Measurements from ENCODE around the gene ANKRD33.
"Not testable (repeated sequence)": the region's sequence is repeated elsewhere in the genome, so short reads cannot be mapped to it uniquely, and the experiment has no call there.

The ANKRD33 gene

DNA sequence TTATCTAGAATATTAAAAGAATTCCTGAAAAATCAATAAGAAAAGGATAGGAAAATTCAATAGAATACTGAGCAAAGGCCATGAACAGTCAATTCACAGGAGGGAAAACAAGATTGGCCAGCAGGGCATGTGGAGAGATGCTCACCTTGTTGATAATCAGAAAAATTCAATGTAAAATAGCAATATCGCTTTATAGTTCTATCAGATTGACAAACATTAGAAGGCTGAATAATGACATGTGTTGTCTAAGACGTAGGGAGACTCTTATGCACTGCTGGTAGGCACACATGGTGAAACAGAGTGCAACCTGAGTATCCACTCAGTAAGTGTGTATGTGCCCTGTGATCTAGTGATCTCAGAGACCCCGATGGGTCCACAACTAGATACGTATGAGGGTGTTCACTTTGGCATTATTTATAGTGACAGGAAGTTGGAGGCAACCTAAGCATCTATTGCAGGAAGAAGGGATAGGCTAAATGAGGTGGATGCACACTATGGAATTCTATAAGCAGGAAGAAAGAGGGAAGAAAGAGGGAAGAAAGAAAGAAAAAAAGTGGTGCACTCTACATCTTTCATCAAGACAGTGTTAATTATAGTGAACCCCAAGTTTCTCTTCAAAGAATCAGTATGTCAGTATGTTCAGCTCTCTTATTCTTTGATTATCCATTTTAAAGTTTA, 3.8 kb upstream of the ANKRD33 start:
- no peak for DNase-seq

DNA sequence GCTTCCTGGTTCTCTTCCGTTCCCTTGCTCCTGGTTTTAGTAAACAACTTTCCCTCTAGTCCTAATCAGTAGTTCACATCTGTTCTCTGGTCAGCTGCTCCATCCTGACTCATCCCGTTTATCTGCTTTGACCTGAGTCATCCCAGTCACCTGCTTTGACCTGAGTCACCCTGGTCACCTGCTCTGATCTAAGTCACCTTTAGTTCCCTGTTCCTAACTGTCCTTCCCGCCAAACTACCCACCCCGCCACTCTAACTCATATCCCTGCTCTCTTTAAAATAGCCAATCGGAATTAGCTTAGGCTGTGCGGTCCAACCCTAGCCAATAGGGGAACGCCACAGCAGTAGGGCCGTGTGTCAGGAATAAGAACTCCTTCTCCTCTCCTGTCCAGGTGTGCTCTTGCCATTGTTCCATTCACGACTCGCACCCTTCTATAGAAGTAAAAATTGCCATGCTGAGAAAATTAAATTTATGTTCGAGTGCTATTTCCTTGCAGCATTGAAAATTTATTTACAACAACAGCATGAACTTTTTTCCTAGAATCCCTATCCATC, 3.1 kb upstream of the ANKRD33 start:
- no peak for DNase-seq

DNA sequence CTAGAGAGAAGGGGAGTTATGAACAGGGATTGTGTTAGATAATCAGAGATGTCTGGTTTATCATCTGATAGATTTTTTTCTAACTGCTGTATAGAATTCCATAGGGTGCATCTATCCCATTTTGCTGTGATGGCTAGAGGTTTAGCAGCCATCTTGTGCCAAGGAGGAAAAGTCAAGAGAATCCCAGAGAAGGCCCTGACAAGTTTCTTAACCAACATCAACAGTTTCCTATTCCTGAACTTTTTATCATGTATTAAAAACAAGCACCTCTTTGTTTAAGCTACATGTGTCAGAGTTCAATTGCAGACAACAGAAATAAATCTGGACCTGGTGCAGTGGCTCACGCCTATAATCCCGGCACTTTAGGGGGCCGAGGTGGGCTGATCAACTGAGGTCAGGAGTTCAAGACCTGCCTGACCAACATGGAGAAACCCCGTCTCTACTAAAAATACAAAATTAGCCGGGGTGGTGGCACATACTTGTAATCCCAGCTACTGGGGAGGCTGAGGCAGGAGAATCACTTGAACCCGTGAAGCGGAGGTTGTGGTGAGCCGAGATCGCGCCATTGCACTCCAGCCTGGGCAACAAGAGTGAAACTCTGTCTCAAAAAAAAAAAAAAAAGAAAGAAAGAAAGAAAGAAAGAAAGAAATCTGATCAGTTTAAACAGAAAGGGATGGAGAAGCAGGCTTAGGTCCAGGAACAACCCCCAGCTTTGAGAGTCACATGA, 2.4 kb upstream of the ANKRD33 start:
- DNase-seq = not testable (repeated sequence)

DNA sequence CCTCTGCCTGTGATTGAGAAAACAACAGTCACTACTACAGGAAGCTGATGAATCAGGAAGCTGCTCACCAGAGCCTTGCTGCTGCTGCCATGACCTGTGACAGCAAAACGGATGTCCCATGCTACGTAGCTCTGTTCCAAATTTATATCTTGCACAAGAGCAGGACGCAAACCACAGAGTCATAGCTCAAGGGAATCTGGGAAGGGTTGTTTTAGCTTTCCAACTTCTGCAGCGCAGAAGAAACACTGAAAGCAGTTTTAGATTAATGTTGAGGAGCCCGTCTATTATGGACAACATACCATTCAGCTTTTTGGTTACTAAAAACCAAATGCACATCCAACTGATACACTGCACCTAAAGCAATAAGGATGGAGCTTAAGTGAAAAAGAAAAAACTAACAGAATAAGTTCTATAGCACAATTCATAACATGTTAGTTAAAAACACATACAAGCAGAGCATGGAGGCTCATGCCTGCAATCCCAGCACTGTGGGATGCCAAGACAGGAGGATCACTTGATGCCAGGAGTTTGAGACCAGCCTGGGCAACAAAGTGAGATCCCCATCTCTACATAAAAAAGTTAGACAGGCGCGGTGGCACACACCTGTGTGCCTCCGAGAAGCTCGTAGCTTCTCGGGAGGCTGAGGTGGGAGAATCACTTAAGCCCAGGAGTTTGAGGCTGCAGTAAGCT, 1.7 kb upstream of the ANKRD33 start:
- peak; percentile 92 for DNase-seq

DNA sequence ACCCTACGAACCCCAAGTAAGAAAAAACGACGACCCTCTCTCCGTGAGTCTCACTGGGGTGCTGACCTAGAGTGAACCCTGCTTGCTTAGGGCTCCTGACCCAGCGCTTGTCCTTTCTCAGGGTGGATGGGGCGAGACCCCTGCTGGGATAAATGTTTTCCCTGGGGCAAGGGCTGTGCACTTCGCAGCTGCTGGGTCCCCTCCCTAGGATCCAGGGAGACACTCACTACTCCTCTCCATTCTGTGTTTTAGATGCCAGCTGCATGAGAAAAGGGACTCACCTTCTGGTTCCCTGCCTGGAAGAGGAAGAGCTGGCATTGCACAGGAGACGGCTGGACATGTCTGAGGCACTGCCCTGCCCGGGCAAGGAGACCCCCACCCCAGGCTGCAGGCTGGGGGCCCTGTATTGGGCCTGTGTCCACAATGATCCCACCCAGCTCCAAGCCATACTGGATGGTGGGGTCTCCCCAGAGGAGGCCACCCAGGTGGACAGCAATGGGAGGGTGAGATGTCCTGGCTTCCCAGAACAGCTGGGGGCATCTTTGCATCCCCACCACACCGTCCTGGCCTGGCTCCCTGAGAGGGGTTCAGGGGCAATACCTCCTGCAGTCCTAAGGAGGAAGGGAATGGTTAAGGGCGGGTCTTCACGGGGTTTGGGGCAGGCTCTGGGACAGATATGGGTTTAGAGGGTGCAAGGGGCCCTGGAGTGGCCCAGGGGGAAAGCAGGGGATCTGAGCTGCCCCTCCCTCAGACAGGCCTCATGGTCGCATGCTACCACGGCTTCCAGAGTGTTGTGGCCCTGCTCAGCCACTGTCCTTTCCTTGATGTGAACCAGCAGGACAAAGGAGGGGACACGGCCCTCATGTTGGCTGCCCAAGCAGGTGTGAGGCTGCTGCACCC, 663 bp downstream of the ANKRD33 start:
- no peak for DNase-seq

DNA sequence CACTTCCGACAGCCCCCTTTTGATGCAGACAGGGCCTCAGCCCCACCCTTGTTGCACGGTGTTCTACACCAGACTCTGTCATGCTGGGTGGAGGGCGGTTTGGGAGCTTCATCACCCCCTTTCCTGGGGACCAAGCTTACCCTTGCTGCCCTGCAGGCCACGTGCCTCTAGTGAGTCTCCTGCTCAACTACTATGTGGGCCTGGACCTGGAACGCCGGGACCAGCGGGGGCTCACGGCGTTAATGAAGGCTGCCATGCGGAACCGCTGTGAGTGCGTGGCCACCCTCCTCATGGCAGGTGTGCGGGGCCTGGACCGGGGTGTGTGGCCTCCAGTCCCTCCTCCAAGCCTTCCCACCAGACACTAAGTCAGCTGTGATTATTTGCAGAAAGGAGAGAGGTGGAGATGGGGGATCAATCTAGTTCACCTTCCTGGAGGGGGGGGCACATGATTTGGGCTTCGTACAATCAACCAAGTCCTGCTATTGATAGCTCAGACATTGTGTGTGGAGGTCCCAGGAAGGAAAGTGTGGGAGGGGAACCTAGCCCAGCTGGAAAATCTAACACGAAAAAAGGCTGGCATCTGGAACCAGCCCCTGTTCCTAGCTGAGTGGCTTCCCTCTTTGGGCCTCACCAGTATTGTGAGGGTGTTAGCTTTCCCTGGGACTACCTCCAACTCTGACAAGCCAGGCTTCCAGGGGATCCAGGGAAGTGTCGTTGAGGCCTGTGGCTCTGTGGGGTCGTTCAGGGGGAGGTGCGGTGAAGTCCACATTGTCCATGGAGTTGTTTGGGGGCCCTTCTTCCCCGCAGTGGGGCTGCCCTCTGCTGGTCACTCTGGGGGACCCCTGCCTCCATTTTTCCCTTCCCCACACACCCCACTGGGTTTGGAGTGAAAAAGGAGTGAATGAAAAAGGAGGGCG, 1.6 kb downstream of the ANKRD33 start:
- no peak for DNase-seq

DNA sequence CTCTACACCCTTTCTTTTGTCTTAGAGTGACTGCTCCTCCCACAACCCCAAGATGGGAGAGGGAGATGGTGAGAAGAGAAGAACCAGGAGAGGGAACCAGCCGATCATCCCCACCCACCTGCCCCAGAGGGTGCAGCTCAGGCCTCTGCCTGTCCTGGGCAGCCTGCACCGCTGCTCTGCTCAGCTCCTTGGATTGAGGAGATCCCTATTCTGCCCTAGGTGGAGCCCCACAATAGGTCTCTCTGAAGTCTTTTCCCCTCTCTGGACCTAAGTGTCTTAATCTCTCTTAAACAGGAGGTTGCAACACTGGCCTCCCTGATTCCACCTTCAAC, 2.2 kb downstream of the ANKRD33 start:
- DNase-seq = no peak

DNA sequence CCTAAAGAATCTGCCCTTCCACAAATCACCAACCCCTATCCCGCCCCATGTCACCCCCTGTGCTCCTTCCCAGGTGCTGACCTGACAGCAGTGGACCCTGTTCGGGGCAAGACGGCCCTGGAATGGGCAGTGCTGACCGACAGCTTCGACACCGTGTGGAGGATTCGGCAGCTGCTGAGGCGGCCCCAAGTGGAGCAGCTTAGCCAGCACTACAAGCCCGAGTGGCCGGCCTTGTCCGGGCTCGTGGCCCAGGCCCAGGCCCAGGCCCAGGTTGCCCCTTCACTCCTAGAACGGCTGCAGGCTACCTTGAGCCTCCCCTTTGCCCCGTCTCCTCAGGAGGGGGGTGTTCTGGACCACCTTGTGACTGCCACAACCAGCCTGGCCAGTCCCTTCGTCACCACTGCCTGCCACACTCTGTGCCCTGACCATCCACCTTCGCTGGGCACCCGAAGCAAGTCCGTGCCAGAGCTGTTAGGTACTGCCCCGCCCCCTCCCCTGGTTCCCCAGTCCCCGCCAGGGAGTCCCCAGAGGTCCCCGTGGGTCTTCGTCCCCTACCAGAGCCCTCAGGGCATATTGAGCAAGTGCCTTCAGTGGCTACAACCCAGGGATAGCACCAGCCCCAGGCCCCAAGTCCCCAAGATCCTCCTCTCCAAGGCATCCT, 2.7 kb downstream of the ANKRD33 start:
- DNase-seq = no peak

DNA sequence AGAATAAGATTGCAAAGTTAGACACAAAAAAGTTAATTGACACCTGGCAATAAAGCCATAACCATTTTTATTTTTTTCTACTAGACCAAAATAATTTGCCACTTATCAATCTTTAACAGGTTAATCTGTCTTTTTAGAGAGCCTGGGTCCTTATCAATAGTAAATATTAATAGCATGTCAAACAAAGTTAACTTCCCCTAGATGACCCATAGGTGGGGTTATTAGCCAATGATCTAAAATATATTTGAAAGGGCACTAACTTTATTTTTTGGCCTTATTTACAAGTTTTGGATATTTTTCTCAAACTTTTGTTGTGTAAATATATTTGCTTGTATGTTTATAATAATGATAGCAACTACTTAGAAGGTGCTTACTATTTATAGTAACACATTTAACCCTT, 3.9 kb downstream of the ANKRD33 start:
- DNase-seq = no peak

DNA sequence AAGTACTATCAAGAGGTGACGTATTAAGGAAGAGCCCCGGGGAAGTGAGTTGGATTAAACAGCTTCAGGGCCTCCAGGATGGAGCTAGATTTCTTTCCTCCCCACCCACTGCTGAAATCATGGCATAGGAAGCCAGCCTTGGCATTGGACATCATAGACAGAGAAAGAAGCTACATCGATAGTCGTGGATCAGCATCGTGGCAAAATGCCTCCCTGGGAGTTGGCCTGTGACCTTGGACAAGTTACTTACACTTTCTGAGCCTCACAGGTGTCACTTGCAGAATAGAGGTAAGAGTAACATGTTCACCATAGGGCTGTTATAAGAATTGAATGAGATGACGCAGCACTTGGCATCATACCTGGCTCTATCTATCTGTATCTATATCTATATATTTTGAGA, 5.9 kb downstream of the ANKRD33 start:
- DNase-seq = no peak

DNA sequence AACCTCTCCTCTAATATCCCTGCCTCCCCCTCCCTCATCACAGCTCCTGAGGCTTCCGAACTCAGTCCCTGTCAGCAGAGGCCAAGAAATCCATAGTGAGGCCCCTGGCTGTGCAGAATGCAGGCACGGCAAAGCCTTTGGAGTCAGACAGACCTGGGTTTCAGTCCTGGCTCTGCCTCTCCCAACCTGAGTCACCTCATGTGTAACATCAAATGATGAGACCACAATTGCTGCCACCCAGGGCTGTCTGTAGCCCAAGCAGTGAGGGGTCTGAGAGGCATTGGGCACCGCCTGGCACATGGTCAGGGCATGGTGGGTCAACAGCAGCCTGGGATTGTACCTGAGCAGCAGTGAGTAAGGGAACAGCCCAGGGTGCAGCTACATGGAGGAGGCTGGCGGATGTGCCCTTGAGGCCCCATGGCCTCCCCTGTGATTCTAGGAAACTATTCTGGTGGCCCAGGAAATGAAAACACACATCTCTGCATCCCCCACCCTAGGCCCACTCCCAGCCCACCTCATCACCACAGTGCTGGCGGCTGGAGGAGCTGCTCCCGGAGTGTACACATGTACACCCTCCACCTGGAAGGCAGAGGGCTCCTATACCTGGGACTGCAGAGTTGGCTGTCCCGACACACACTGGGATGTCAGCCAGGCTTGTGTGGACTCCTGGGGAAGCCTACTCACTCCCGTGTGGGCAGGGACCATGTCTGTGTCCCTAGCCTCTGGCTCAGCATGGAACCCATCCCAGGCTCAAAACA, 7.7 kb downstream of the ANKRD33 start:
- DNase-seq = no peak

DNA sequence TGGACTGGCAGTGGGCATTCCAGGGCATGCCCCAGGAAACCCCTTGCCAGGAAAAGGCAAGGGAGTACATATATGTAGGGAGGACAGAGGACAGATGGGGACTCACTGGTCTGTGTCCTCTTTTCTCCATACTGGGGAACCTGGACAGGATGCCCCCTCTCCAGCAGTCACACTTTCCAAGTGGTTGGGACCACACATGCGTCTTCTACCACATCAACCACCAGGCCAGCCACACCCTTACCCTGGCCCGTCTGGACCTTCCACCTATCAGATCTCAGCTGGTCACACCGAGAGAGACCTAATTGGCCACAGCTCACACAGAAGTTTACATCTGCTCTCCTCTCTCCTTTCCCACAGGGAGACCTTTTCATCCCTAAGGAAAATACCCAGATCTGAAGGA, 8.3 kb downstream of the ANKRD33 start:
- DNase-seq = no peak

DNA sequence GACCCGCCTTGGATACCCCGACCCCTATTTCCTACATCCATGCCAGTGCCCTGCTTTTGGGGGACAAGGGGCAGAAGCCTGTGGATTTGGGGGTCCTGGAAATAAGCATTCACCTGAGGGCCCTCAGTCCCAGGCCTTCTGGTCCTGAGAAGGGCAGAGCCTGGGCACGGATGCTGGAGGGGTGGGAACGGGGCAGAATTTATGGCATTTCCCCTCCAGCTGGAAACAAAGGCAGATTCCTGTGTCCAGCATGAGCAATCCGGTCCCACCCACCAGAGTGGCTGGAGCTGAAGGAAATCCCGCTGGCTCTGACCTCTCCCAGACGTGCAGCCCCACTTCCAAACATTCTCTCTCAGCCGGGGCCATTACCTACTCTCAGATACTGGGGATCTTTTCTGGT, 9.3 kb downstream of the ANKRD33 start:
- DNase-seq = no peak

DNA sequence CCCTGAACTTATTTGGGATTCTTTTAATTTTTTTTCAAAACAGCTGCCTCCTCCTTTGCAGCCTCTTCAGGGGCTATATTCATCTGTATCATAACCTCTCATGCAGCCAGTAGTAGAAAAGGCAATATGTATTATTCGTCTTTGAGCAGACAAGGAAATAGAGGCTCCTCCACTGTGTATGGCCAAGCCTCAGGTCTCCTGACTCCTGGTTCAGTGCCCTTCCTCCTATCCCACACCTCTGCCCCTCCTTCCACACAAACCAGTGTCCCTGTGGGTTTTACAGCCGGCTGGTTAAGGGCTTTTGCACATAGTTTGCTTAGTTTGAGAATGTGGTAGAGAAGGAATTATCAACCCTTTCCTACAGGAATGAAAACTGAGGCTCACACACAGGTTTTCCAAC, 10.6 kb downstream of the ANKRD33 start:
- no peak for DNase-seq

DNA sequence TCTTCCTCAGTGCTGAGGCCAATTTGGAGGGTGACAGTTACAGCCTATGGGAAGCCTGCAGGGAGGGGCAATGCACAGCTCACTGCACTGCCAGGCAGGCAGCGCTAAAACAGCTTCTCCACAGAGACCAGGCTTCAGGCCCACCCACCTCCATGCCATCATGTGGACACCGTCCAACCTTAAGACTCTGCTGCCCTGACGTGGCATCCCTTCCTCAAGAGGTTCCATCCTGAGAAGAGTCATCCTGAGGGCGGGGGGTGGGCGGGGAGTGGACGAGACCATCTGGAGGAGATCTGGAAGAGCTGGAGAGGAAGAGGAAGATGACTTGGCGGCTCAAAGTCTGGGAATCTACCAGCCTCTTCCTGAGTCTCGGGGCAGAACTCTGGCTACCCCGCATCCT, 11.0 kb downstream of the ANKRD33 start:
- DNase-seq = peak; percentile 73

DNA sequence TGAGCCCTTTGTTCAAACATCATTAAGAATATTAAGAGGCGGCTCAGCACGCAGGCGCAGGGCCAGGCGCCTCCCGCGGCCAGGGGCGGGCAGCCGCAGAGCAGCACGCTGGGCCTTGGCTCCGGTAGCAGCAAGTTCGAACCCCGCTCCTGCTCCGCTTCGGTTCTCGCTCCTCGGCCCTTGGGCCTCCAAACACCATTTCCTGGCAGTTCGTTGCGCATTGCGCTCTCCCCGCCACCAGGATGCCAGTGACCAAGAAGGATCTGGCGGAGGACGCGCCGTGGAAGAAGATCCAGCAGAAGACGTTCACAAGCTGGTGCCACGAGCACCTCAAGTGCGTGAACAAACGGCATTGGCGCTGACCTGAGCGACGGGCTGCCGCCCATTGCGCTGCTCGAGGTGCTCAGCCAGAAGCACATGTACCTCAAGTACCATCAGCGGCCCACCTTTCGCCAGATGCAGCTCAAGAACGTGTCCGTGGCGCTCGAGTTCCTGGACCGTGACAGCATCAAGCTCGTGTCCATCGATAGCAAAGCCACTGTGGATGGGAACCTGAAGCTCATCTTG, 12.5 kb downstream of the ANKRD33 start:
- DNase-seq = no peak

DNA sequence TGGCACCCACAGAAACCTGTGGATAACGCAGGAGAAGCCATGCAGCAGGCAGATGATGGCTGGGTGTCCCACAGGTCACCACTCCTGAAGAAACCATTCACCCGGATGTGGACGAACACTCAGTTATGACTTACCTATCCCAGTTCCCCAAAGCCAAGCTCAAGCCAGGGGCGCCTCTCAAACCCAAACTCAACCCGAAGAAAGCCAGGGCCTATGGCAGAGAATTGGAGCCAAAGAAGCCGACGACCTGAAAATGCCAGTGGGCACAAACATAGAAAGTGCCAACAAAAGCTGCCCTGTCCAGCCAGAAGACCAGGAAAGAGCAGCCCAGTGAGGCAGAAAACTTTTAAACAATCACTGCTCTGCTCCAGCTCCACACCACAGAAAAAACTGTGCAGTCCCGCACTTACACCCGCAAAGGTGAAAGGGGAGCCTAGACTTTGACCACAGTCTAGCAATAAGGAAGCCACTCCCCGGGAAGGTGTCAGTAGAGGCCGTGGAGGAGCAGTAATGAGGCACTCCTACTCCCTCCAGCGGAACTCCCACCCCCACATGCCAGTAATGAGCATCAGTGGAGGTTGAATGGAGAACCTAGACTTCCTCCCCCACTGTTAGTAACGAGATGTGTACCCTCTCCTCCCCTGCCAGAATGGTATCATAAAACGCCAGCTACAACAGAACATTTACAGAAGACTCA, 13.4 kb downstream of the ANKRD33 start:
- DNase-seq = no peak

DNA sequence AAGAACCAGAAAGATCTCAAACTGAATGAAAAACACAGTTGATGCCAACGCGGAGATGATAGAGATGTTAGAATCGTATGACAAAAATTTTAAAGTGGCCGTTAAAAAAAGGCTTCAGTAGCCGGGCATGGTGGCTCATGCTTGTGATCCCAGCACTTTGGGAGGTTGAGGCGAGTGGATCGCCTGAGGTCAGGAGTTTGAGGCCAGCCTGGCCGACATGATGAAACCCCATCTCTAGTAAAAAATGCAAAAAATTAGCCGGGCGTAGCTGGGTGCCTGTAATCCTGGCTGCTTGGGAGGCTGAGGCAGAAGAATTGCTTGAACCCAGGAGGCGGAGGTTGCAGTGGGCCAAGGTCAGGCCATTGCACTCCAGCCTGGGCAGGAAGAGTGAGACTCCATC, 14.0 kb downstream of the ANKRD33 start:
- no peak for DNase-seq

DNA sequence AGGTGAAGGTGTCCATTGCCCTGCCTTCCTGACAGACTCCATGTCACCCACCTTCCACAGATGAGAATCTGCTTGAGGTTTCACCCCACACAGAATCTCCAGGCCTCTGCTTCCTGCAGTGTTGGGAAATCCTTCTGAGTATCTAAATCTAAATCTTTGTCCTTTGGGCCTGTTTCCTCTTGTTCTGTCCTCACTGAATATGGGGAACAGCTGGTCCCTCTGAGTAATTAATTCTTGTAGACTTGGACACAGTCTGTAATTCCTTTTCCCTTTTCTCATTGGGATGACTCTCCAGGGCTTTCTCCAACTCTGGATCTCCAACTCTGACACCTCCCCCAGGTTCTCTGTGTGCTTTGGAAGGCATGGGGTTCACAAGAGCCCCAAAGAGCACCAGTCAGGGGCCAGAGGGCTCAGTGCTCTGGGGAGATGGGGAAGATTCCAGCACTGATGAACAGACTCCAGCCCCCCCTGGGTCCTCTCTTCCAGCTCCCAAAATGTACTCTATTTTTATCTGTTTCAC, 17.1 kb downstream of the ANKRD33 start:
- DNase-seq = peak; percentile 63

Data from fibroblast of upper back skin (primary cell).